Adipocyte (in vitro differentiated cells): ENCODE measurements around the gene GCDH.
"Not testable (repeated sequence)": the region's sequence is repeated elsewhere in the genome, so short reads cannot be mapped to it uniquely, and the experiment has no call there.

ENCODE experiments used
- DNase-seq: peaks from one replicate; pipeline ENCODE4 v3.0.0-alpha.2; 2015; ENCODE audit warnings: low read depth
- H3K27me3 ChIP-seq: replicated peaks from 2 replicates; pipeline ENCODE4 v1.7.0; 2013; ENCODE audit warnings: mild to moderate bottlenecking, low read length, moderate library complexity; ENCODE audit not compliant: control insufficient read depth, insufficient read depth
- H3K36me3 ChIP-seq: 2 replicates; pipeline ENCODE4 v1.7.0; 2013; ENCODE audit warnings: low read length, mild to moderate bottlenecking, moderate library complexity; ENCODE audit not compliant: control insufficient read depth, insufficient read depth, severe bottlenecking
- H3K4me1 ChIP-seq: 2 replicates; pipeline ENCODE4 v1.7.0; 2013; ENCODE audit warnings: mild to moderate bottlenecking, low read length, moderate library complexity; ENCODE audit not compliant: control insufficient read depth, insufficient read depth
- H3K4me3 ChIP-seq: 2 replicates; pipeline ENCODE4 v1.7.0; 2013; ENCODE audit warnings: mild to moderate bottlenecking, low read length, moderate library complexity
- H3K9ac ChIP-seq: 2 replicates; pipeline ENCODE4 v1.7.0; 2013; ENCODE audit warnings: mild to moderate bottlenecking, low read length, moderate library complexity
- H3K9me3 ChIP-seq: 2 replicates; pipeline ENCODE4 v1.7.0; 2013; ENCODE audit warnings: mild to moderate bottlenecking, low read length, moderate library complexity; ENCODE audit not compliant: control insufficient read depth

The GCDH gene

GRCh38 chr19:12890787-12891552, at the start of gene GCDH:
Gene GCDH (plus strand): TSS chr19:12891160. CDS start chr19:12891305, 145 bp downstream.
- DNase-seq, result peak; percentile 100
- no peaks in the 10 kb centered on the region for H3K9me3 ChIP-seq
- peak within 1 kb of the TSS; percentile 98 for H3K4me3 ChIP-seq
- peaks cover 14% of the 10 kb centered on the region for H3K36me3 ChIP-seq
- H3K9ac ChIP-seq, result peak within 1 kb of the TSS; percentile 85
- H3K4me1 ChIP-seq, result peaks cover 6% of the 10 kb centered on the region
- H3K27me3 ChIP-seq, result peaks cover 4% of the 10 kb centered on the region

DNA sequence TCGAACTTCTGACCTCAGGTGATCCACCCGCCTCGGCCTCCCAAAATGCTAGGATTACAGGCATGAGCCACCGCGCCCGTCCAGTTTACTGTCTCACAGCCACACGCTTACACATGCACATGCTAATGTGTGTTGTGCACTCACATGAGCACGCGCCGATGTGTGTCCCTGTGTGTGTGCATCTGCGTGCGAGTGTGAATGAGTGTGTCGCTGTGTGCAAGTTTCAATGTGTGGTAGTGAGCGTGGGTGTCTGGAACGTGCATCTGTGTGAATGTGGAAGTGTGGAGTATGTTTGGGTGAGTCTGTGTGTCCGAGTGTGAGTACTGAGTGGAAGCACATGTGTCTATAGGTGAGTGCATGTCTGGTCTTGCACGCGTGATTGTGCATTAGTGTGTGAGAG, 48.4 kb upstream of the GCDH start:
- H3K27me3 ChIP-seq, result peaks cover 47% of the 10 kb centered on the region
- H3K36me3 ChIP-seq, result no peaks in the 10 kb centered on the region
- no peak for DNase-seq
- no peak overlapping the region for H3K9ac ChIP-seq
- H3K4me1 ChIP-seq, result peaks cover 7% of the 10 kb centered on the region
- no peaks in the 10 kb centered on the region for H3K9me3 ChIP-seq
- no peak overlapping the region for H3K4me3 ChIP-seq

DNA sequence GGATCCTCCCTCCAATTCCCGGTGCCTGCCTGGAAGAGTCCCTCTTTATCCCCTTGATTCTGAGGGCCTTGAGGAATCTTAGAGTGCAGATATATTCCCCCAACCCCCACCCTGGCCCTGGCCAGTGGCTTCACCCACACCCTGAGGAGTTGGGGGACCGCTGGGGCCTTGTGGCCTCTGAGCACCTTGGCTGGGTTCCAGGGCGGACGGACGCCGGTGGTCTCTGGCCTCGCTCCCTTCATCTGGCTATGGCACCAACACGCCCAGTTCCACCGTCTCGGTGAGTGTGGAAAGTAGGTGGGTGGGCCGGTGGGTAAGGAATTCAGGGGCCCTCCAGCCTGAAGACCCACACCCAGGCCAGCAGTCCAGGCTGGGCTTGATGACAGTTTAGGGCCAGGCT, 47.6 kb upstream of the GCDH start:
- Histone ChIP-seq H3K9ac (no peak overlapping the region), H3K9me3 (no peaks in the 10 kb centered on the region), H3K4me3 (no peak overlapping the region), H3K27me3 (peaks cover 41% of the 10 kb centered on the region), H3K36me3 (no peaks in the 10 kb centered on the region), H3K4me1 (peaks cover 10% of the 10 kb centered on the region)
- DNase-seq, result no peak

GRCh38 chr19:12843999-12844732, 46.8 kb upstream of the GCDH start:
- Histone ChIP-seq H3K9me3 (no peaks in the 10 kb centered on the region), H3K36me3 (no peaks in the 10 kb centered on the region), H3K4me1 (peaks cover 10% of the 10 kb centered on the region), H3K4me3 (no peak overlapping the region), H3K27me3 (peaks cover 37% of the 10 kb centered on the region), H3K9ac (no peak overlapping the region)
- DNase-seq, result no peak

- not testable (repeated sequence) for H3K36me3 ChIP-seq, H3K4me1 ChIP-seq, H3K9ac ChIP-seq, DNase-seq, H3K4me3 ChIP-seq, H3K9me3 ChIP-seq
- H3K27me3 ChIP-seq, result peaks cover 15% of the 10 kb centered on the region
Observed at GRCh38 chr19:12846613-12847012, 44.3 kb upstream of the GCDH start.

GRCh38 chr19:12847159-12848139, 43.5 kb upstream of the GCDH start:
- H3K4me3 ChIP-seq, result peak overlapping the region; percentile 64
- no peaks in the 10 kb centered on the region for H3K9me3 ChIP-seq
- H3K36me3 ChIP-seq, result no peaks in the 10 kb centered on the region
- H3K9ac ChIP-seq, result peak overlapping the region; percentile 58
- peak; percentile 91 for DNase-seq
- peaks cover 3% of the 10 kb centered on the region for H3K4me1 ChIP-seq
- peaks cover 9% of the 10 kb centered on the region for H3K27me3 ChIP-seq

- Histone ChIP-seq H3K4me3 (no peak overlapping the region), H3K4me1 (no peaks in the 10 kb centered on the region), H3K36me3 (no peaks in the 10 kb centered on the region), H3K9me3 (peaks cover 14% of the 10 kb centered on the region), H3K27me3 (peaks cover 7% of the 10 kb centered on the region), H3K9ac (no peak overlapping the region)
- no peak for DNase-seq
Observed at GRCh38 chr19:12856653-12857052, 34.3 kb upstream of the GCDH start.

DNA sequence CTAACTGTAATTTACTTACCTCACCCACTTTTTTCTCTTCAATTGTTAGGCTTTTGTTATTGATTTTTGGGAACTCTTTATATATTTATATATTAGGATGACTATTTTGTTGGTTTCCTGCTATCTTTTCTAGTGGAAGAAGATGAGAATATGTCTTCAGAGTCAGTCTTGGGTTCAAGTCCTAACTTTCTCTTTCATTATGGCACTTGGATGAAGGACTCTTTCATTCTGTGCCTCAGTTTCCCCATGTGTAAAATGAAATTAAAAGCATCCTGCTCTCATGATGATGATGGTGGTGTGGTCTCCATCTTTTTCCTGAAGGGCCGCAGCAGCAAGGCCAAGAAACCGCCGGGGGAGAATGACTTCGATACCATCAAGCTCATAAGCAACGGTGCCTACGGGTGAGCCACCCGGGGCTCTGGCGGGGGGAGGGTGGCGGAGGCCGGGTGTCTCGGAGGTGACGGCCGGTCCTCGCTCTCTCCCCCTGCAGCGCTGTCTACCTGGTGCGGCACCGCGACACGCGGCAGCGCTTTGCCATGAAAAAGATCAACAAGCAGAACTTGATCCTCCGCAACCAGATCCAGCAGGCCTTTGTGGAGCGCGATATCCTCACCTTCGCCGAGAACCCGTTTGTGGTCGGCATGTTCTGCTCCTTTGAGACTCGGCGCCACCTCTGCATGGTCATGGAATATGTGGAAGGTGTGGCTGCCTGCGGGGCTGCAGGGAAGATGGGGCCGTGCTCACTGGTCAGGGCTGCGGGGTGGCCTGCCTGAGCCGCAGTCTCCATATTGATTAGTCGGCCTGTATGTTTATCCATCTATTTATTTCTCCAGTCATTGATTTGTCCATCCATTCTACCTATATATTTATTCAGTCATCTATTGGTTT, 32.7 kb upstream of the GCDH start:
- DNase-seq, result no peak
- no peak overlapping the region for H3K9ac ChIP-seq
- H3K4me1 ChIP-seq, result no peaks in the 10 kb centered on the region
- peaks cover 10% of the 10 kb centered on the region for H3K27me3 ChIP-seq
- peaks cover 14% of the 10 kb centered on the region for H3K9me3 ChIP-seq
- no peaks in the 10 kb centered on the region for H3K36me3 ChIP-seq
- no peak overlapping the region for H3K4me3 ChIP-seq

DNA sequence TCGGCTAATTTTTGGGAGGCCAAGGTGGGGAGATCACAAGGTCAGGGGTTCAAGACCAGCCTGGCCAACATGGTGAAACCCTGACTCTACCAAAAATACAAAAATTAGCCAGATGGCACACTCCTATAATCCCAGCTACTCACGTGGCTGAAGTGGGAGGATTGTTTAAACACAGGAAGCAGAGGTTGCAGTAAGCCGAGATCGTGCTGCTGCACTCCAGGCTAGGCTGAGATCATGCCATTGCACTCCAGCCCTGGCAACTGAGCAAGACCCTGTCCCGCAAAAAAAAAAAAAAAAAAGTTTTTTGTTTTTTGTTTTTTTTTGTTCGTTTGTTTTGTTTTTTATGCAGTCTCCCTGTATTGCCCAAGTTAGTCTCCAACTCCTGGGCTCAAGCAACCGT, 31.4 kb upstream of the GCDH start:
- H3K9ac ChIP-seq, result no peak overlapping the region
- H3K9me3 ChIP-seq, result peaks cover 14% of the 10 kb centered on the region
- H3K36me3 ChIP-seq, result no peaks in the 10 kb centered on the region
- DNase-seq, result no peak
- H3K4me1 ChIP-seq, result no peaks in the 10 kb centered on the region
- H3K27me3 ChIP-seq, result peaks cover 14% of the 10 kb centered on the region
- H3K4me3 ChIP-seq, result no peak overlapping the region

DNA sequence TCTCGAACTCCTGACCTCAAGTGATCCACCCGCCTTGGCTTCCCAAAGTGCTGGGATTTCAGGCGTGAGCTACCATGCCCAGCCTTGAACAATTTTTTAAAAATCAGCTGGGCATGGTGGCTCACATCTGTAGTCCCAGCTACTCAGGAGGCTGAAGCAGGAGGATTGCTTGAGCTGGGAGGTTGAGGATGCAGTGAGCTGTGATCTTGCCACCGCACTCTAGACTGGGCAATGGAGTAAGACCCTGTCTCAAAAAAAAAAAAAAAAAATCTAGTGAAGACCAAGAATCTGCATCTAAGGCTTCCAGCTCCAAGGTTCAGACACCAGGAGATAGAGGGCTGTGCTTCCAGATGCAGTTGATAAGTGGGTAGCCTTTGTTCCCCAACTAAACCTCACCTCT, 26.8 kb upstream of the GCDH start:
- H3K27me3 ChIP-seq, result peaks cover 16% of the 10 kb centered on the region
- H3K36me3 ChIP-seq, result no peaks in the 10 kb centered on the region
- peaks cover 3% of the 10 kb centered on the region for H3K4me1 ChIP-seq
- no peak for DNase-seq
- no peak overlapping the region for H3K9ac ChIP-seq
- no peak overlapping the region for H3K4me3 ChIP-seq
- H3K9me3 ChIP-seq, result no peaks in the 10 kb centered on the region
